ENCODE measurements around the gene ITGA11. TPM values are rescaled to one million over a fixed set of nuclear protein-coding genes. Genes with fewer than 3 reads are reported as not detected.

The ITGA11 gene
- total and polyA plus RNA-seq, 8 donors, result 0.19 to 4.1 (median 0.66) TPM

DNA sequence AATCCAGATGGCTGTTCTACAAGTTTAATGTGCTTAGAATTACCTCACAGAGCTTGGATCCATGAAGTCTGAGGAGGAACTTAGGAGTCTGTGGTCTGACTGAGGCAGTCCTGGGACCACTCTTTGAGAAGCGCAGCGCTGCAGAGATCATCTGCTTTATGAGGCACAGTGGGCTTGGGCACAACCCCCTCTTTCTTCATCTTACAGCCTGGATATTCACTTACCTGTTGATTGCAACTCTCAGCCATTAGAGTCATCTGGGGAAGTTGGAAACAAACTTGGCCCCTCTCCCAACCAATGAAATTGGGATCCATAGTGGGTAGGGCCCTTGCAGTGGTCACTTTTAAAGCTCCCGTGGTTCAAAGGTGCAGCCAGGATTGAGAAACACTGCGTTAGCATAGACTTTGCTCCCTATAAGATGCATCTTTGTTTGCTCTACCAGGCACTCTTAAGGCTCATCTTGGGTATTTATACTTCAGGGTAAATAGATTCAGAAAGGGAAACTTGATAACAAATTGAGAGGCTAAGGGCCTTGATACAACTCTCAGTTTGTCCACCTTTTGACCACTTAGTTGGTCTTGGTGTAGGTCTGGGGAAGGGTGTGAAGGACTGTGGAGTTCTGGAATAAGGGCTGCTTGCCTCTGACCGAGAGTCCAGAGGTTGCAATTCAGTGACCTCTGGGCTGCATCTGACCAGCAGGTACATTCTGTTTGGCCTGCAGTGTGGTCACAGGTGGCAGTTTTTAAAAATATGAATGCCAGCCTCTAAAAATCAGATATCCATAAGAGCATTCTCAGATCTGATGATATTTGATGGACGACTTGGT is 131.6 kb downstream of the ITGA11 start:
- H3K9me3 ChIP-seq, result no peaks in the 10 kb centered on the region
- ATAC-seq (no peak), FAIRE-seq (no peak), DNase-seq (no peak)
- no peak overlapping the region for H3K4me3 ChIP-seq
- H3K27me3 ChIP-seq, result no peaks in the 10 kb centered on the region
- H3K4me1 ChIP-seq, result peaks cover 0 to 3% (median 0%) of the 10 kb centered on the region in 3 donors
- intact Hi-C loops (cut with DNase I), result loop anchor here in 2 of 3 donors (5.0 to 10.0 kb wide), 2 partner anchors 84 to 87 kb away; no protein-coding TSS in a partner anchor
- no peak overlapping the region for H3K27ac ChIP-seq
- 65 to 83% methylated on average over 6 of the region's 6 CpGs for WGBS, 2 donors
- H3K36me3 ChIP-seq, result no peaks in the 10 kb centered on the region
- TF ChIP-seq, protein P1, sequence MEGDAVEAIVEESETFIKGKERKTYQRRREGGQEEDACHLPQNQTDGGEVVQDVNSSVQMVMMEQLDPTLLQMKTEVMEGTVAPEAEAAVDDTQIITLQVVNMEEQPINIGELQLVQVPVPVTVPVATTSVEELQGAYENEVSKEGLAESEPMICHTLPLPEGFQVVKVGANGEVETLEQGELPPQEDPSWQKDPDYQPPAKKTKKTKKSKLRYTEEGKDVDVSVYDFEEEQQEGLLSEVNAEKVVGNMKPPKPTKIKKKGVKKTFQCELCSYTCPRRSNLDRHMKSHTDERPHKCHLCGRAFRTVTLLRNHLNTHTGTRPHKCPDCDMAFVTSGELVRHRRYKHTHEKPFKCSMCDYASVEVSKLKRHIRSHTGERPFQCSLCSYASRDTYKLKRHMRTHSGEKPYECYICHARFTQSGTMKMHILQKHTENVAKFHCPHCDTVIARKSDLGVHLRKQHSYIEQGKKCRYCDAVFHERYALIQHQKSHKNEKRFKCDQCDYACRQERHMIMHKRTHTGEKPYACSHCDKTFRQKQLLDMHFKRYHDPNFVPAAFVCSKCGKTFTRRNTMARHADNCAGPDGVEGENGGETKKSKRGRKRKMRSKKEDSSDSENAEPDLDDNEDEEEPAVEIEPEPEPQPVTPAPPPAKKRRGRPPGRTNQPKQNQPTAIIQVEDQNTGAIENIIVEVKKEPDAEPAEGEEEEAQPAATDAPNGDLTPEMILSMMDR (IDR thresholded peaks at IDR 0.05), result no peak

DNA sequence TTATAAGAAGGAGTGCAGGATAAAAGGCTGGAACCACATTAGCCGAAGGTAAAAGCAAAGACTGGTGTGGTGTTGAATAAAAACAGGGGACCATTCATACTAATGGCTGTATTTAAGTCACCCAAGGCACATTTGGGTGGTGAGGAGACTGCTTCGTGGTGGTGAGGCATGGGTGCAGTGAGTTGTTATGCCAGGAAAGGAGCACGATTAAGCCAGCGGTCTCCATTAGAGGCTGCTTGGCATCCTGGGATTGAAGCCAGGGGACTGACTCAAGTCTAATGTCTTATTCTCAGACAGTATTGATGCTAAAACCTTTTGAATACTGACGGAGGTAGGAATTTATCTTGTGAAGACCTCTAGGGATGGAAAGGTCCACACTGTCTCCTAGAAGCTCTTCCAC is 132.5 kb downstream of the ITGA11 start:
- FAIRE-seq, result no peak
- no peak for DNase-seq
- Histone ChIP-seq H3K27ac (no peak overlapping the region), H3K36me3 (no peaks in the 10 kb centered on the region), H3K9me3 (no peaks in the 10 kb centered on the region), H3K4me1 (peaks cover 0 to 3% (median 0%) of the 10 kb centered on the region in 3 donors), H3K27me3 (no peaks in the 10 kb centered on the region), H3K4me3 (no peak overlapping the region)
- intact Hi-C loops (cut with DNase I), result no loop called here
- WGBS, 2 donors, result 69 to 82% methylated on average over 5 of the region's 5 CpGs
- ATAC-seq, result no peak
- TF ChIP-seq, protein P1 (IDR thresholded peaks at IDR 0.05), result no peak

DNA sequence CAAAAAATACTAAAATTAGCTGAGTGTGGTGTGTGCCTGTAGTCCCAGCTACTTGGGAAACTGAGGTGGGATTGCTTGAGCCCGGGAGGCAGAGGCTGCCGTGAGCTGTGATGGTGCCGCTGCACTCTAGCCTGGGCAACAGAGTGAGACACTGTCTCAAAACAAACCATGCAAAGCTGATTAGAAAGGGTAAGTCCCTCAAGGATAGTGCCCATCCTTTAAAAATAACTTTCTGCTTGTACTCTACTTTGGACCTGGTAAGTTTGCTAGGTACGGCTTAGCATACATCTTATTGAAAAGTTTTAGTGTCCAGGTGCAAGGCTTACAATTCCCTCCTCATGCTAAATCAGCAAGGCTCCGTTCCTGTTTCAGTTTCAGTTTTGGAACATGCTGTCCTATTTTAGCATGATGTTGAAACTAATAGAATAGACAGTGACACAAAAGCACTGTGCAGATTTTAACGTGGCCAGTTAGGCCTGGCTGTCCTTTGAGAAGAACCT is 133.0 kb downstream of the ITGA11 start:
- TF ChIP-seq, protein P1 (IDR thresholded peaks at IDR 0.05), result no peak
- intact Hi-C loops (cut with DNase I), result no loop called here
- Histone ChIP-seq H3K36me3 (no peaks in the 10 kb centered on the region), H3K9me3 (no peaks in the 10 kb centered on the region), H3K4me1 (peaks cover 0 to 3% (median 0%) of the 10 kb centered on the region in 3 donors), H3K27ac (no peak overlapping the region), H3K27me3 (no peaks in the 10 kb centered on the region), H3K4me3 (no peak overlapping the region)
- FAIRE-seq (no peak), ATAC-seq (peak in 3 of 4 donors; percentile 40 to 74 (median 71)), DNase-seq (no peak)
- WGBS, 2 donors, result 69 to 75% methylated on average over 6 of the region's 6 CpGs

DNA sequence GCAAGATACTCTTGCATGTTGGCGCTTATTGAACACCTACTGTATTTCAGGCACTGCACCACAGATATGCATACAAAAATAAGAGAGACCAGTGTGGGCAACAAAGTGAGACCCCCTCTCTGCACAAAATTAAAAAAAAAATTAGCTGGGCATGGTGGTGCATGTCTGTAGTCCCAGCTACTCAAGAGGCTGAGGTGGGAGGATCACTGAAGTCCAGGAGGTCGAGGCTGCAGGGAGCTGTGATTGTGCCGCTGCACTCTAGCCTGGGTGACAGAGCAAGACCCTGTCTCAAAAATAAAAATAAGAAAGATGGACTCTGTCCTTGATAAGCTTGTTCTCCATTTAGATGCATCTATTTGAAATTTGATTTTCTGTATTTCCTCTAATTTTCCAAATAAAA is 133.6 kb downstream of the ITGA11 start:
- H3K4me1 ChIP-seq, result peaks cover 0 to 3% (median 0%) of the 10 kb centered on the region in 3 donors
- DNase-seq (no peak), FAIRE-seq (no peak), ATAC-seq (no peak)
- H3K9me3 ChIP-seq, result no peaks in the 10 kb centered on the region
- 89 to 96% methylated on average over 3 of the region's 3 CpGs for WGBS, 2 donors
- H3K27ac ChIP-seq, result no peak overlapping the region
- H3K36me3 ChIP-seq, result no peaks in the 10 kb centered on the region
- intact Hi-C loops (cut with DNase I), result no loop called here
- TF ChIP-seq, protein P1 (IDR thresholded peaks at IDR 0.05), result no peak
- H3K27me3 ChIP-seq, result no peaks in the 10 kb centered on the region
- H3K4me3 ChIP-seq, result no peak overlapping the region
